ENCODE measurements around the gene ENO2.
A peak's percentile ranks its signal among the peaks of the same experiment; 100 is the strongest.

- TF ChIP-seq CTCF (IDR thresholded peaks at IDR 0.05) (peak in 1 of 3 experiments; percentile 37), POLR2A (IDR thresholded peaks at IDR 0.05) (no peak)
These were observed 11.3 kb downstream of the ENO2 start for GRCh38 chr12:6925540-6926279.
